Measurements from ENCODE around the gene PIM3. TPM values are rescaled to one million over a fixed set of nuclear protein-coding genes. Genes with fewer than 3 reads are reported as not detected.

PIM3 gene
- total RNA-seq, 1 donor from 2014 or later = 18.6 TPM

- H3K9me3 Mint-ChIP-seq (ENCODE audit: unreplicated experiment) = no peaks in the 10 kb centered on the region
- no peaks in the 10 kb centered on the region for H3K27me3 Mint-ChIP-seq (ENCODE audit: unreplicated experiment)
- no peak for TF ChIP-seq CTCF (IDR thresholded peaks at IDR 0.05)
- H3K4me1 Mint-ChIP-seq (ENCODE audit: unreplicated experiment) = peaks cover 20% of the 10 kb centered on the region
- DNase-seq (ENCODE audit: extremely low spot score, unreplicated experiment) = no peak
- H3K4me3 Mint-ChIP-seq (ENCODE audit: unreplicated experiment) = no peak overlapping the region
- no peaks in the 10 kb centered on the region for H3K36me3 Mint-ChIP-seq (ENCODE audit: unreplicated experiment)
- H3K27ac Mint-ChIP-seq (ENCODE audit: unreplicated experiment) = peak overlapping the region; percentile 80
These were observed 8.9 kb upstream of the PIM3 start for GRCh38 chr22:49951678-49951985.

GRCh38 chr22:49951986-49952896 lies 8.3 kb upstream of the PIM3 start:
- H3K9me3 Mint-ChIP-seq (ENCODE audit: unreplicated experiment) = no peaks in the 10 kb centered on the region
- TF ChIP-seq CTCF (IDR thresholded peaks at IDR 0.05) = no peak
- no peaks in the 10 kb centered on the region for H3K36me3 Mint-ChIP-seq (ENCODE audit: unreplicated experiment)
- no peak overlapping the region for H3K4me3 Mint-ChIP-seq (ENCODE audit: unreplicated experiment)
- no peak for DNase-seq (ENCODE audit: extremely low spot score, unreplicated experiment)
- no peaks in the 10 kb centered on the region for H3K27me3 Mint-ChIP-seq (ENCODE audit: unreplicated experiment)
- H3K4me1 Mint-ChIP-seq (ENCODE audit: unreplicated experiment) = peaks cover 17% of the 10 kb centered on the region
- H3K27ac Mint-ChIP-seq (ENCODE audit: unreplicated experiment) = peak overlapping the region; percentile 80

GRCh38 chr22:49953027-49953679 lies 7.4 kb upstream of the PIM3 start:
- H3K4me3 Mint-ChIP-seq (ENCODE audit: unreplicated experiment) = no peak overlapping the region

GRCh38 chr22:49953680-49954344 lies 6.8 kb upstream of the PIM3 start:
- no peak overlapping the region for H3K27ac Mint-ChIP-seq (ENCODE audit: unreplicated experiment)
- H3K4me3 Mint-ChIP-seq (ENCODE audit: unreplicated experiment) = no peak overlapping the region
- no peak for TF ChIP-seq CTCF (IDR thresholded peaks at IDR 0.05)
- H3K27me3 Mint-ChIP-seq (ENCODE audit: unreplicated experiment) = no peaks in the 10 kb centered on the region
- peaks cover 18% of the 10 kb centered on the region for H3K4me1 Mint-ChIP-seq (ENCODE audit: unreplicated experiment)
- no peaks in the 10 kb centered on the region for H3K9me3 Mint-ChIP-seq (ENCODE audit: unreplicated experiment)
- no peak for DNase-seq (ENCODE audit: extremely low spot score, unreplicated experiment)
- no peaks in the 10 kb centered on the region for H3K36me3 Mint-ChIP-seq (ENCODE audit: unreplicated experiment)

More at GRCh38 chr22:49953027-49953679, 7.4 kb upstream of the PIM3 start:
- H3K4me1 Mint-ChIP-seq (ENCODE audit: unreplicated experiment) = peaks cover 17% of the 10 kb centered on the region
- H3K9me3 Mint-ChIP-seq (ENCODE audit: unreplicated experiment) = no peaks in the 10 kb centered on the region
- H3K27me3 Mint-ChIP-seq (ENCODE audit: unreplicated experiment) = no peaks in the 10 kb centered on the region
- H3K36me3 Mint-ChIP-seq (ENCODE audit: unreplicated experiment) = no peaks in the 10 kb centered on the region
- H3K27ac Mint-ChIP-seq (ENCODE audit: unreplicated experiment) = no peak overlapping the region
- DNase-seq (ENCODE audit: extremely low spot score, unreplicated experiment) = no peak
- no peak for TF ChIP-seq CTCF (IDR thresholded peaks at IDR 0.05)

- DNase-seq (ENCODE audit: extremely low spot score, unreplicated experiment) = no peak
- Mint-ChIP-seq H3K4me1 (ENCODE audit: unreplicated experiment) (peaks cover 20% of the 10 kb centered on the region), H3K4me3 (ENCODE audit: unreplicated experiment) (no peak overlapping the region), H3K27me3 (ENCODE audit: unreplicated experiment) (no peaks in the 10 kb centered on the region), H3K27ac (ENCODE audit: unreplicated experiment) (no peak overlapping the region), H3K9me3 (ENCODE audit: unreplicated experiment) (no peaks in the 10 kb centered on the region), H3K36me3 (ENCODE audit: unreplicated experiment) (no peaks in the 10 kb centered on the region)
- TF ChIP-seq CTCF (IDR thresholded peaks at IDR 0.05) = no peak
These were observed 6.2 kb upstream of the PIM3 start for GRCh38 chr22:49954354-49954753.
